Upper lobe of left lung (tissue), 4 donors: ENCODE measurements around the gene TTC21B.

ENCODE experiments used
- POLR2A ChIP-seq, 4 donors: fragments of 450-650 bp; IDR thresholded peaks; one replicate each; pipeline ENCODE4 v1.5.1; 2016 to 2017; ENCODE audit warnings: antibody characterized with exemption in 4 of 4, mild to moderate bottlenecking in 2 of 4
- TF ChIP-seq, protein P1 (sequence below), 6 experiments: fragments of 450-650 bp in 4 of 6; fragments of 200-600 bp in 2 of 6; sonication (generic) in 2 of 6; IDR thresholded peaks; one replicate each; pipeline ENCODE4 v1.5.1; 2016 to 2019; ENCODE audit warnings: antibody characterized with exemption in 6 of 6

DNA sequence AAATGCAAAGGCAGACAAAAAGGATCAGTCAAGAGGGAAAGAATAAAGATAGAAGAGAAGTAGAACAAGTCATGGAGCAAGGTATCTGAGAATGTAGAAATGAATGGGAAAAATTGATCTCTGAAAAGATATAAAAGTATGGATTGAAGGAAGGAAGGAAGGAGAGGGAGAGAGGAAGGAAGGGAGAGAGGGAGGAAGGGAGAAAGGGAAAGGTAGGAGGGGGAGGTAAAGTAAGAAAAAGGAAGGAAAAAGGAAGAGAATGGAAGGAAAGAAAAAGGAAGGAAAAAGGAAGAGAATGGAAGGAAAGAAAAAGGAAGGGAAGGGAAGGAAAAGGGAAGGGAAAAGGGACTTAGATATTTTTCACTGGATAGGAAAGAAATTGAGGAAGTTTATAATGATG lies 31.5 kb upstream of the TTC21B start:
- TF ChIP-seq, protein P1, sequence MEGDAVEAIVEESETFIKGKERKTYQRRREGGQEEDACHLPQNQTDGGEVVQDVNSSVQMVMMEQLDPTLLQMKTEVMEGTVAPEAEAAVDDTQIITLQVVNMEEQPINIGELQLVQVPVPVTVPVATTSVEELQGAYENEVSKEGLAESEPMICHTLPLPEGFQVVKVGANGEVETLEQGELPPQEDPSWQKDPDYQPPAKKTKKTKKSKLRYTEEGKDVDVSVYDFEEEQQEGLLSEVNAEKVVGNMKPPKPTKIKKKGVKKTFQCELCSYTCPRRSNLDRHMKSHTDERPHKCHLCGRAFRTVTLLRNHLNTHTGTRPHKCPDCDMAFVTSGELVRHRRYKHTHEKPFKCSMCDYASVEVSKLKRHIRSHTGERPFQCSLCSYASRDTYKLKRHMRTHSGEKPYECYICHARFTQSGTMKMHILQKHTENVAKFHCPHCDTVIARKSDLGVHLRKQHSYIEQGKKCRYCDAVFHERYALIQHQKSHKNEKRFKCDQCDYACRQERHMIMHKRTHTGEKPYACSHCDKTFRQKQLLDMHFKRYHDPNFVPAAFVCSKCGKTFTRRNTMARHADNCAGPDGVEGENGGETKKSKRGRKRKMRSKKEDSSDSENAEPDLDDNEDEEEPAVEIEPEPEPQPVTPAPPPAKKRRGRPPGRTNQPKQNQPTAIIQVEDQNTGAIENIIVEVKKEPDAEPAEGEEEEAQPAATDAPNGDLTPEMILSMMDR (IDR thresholded peaks at IDR 0.05), result no peak
- TF ChIP-seq POLR2A (IDR thresholded peaks at IDR 0.05), result no peak
